Common myeloid progenitor, CD34-positive (primary cell): Measurements from ENCODE around the gene IFNG.
A peak's percentile ranks its signal among the peaks of the same experiment; 100 is the strongest.

Experiments used
- CTCF ChIA-PET: fragments of 350-600 bp; sonication (Branson Sonifier 250); formaldehyde crosslinking; loops from one replicate; lab custom pipeline; 2021; ENCODE audit warnings: antibody characterized with exemption; lab: Charles Lee
- POLR2A ChIA-PET: fragments of 350-600 bp; sonication (Branson Sonifier 250); formaldehyde crosslinking; loops from one replicate; lab custom pipeline; 2021; ENCODE audit warnings: antibody characterized with exemption; lab: Charles Lee
- DNase-seq, 3 donors: peaks; one replicate each; pipeline versions ENCODE4 v3.0.0 to v3.0.0-alpha.2; 2013
- H3K27ac ChIP-seq, 2 experiments: 1 replicate in 1 of 2; 2 replicates in 1 of 2; pipeline ENCODE4 v1.7.0; 2013; ENCODE audit warnings: inconsistent platforms in 2 of 2, low read length in 2 of 2, mild to moderate bottlenecking in 2 of 2, low read depth in 1 of 2, moderate library complexity in 1 of 2; ENCODE audit not compliant: severe bottlenecking in 2 of 2, insufficient read depth in 1 of 2, poor library complexity in 1 of 2
- H3K27me3 ChIP-seq, 5 experiments: replicated peaks in 2 of 5; 1 replicate in 3 of 5; 2 replicates in 2 of 5; pipeline versions ENCODE4 v1.6.1 to v1.7.0; 2013; ENCODE audit warnings: low read length in 4 of 5, mild to moderate bottlenecking in 2 of 5, moderate library complexity in 2 of 5, inconsistent platforms in 1 of 5; ENCODE audit not compliant: insufficient read depth in 5 of 5, control insufficient read depth in 4 of 5
- H3K36me3 ChIP-seq, 4 experiments: 1 replicate in 2 of 4; 2 replicates in 2 of 4; pipeline versions ENCODE4 v1.6.1 to v1.7.0; 2013; ENCODE audit warnings: low read length in 3 of 4, control low read depth in 1 of 4, mild to moderate bottlenecking in 1 of 4; ENCODE audit not compliant: control insufficient read depth in 4 of 4, insufficient read depth in 4 of 4
- H3K4me1 ChIP-seq, 4 experiments: 1 replicate in 3 of 4; 2 replicates in 1 of 4; pipeline versions ENCODE4 v1.6.1 to v1.7.1; 2013; ENCODE audit warnings: low read length in 3 of 4, mild to moderate bottlenecking in 3 of 4, control low read depth in 1 of 4, inconsistent platforms in 1 of 4, moderate library complexity in 1 of 4; ENCODE audit not compliant: control insufficient read depth in 4 of 4, insufficient read depth in 4 of 4; ENCODE audit errors: control extremely low read depth in 1 of 4
- H3K4me3 ChIP-seq, 7 experiments: 1 replicate in 4 of 7; 2 replicates in 3 of 7; pipeline versions ENCODE4 v1.5.1 to v1.7.0; 2013; ENCODE audit warnings: mild to moderate bottlenecking in 7 of 7, low read length in 6 of 7, moderate library complexity in 6 of 7, inconsistent platforms in 2 of 7, low read depth in 2 of 7, control low read depth in 1 of 7; ENCODE audit not compliant: insufficient read depth in 4 of 7, control insufficient read depth in 1 of 7; ENCODE audit errors: extremely low read depth in 1 of 7
- H3K9me3 ChIP-seq, 5 experiments: 1 replicate in 4 of 5; 2 replicates in 1 of 5; pipeline versions ENCODE4 v1.6.1 to v1.7.1; 2013; ENCODE audit warnings: low read length in 4 of 5, mild to moderate bottlenecking in 2 of 5, inconsistent platforms in 1 of 5, low read depth in 1 of 5, moderate library complexity in 1 of 5; ENCODE audit not compliant: control insufficient read depth in 4 of 5, insufficient read depth in 2 of 5; ENCODE audit errors: control extremely low read depth in 1 of 5
- WGBS: methylation state at CpG from one replicate; pipeline ENCODE4 v1.1.5; 2013; ENCODE audit not compliant: insufficient coverage; 5-methylcytosine and 5-hydroxymethylcytosine counted together

IFNG gene

GRCh38 chr12:68198507-68199086, 39.1 kb upstream of the IFNG start:
- Histone ChIP-seq H3K9me3 (no peaks in the 10 kb centered on the region), H3K4me3 (no peak overlapping the region), H3K27ac (no peak overlapping the region), H3K27me3 (peaks cover 0 to 2% (median 0%) of the 10 kb centered on the region in 5 experiments), H3K4me1 (peaks cover 0 to 9% (median 2%) of the 10 kb centered on the region in 4 experiments), H3K36me3 (no peaks in the 10 kb centered on the region)
- ChIA-PET CTCF (no interaction called here), POLR2A (no interaction called here)
- over 99% methylated on average over 8 of the region's 12 CpGs for WGBS
- DNase-seq: no peak

GRCh38 chr12:68190301-68190700, 30.8 kb upstream of the IFNG start:
- H3K4me1 ChIP-seq: no peaks in the 10 kb centered on the region
- no peak overlapping the region for H3K4me3 ChIP-seq
- ChIA-PET POLR2A (no interaction called here), CTCF (no interaction called here)
- H3K27me3 ChIP-seq: no peaks in the 10 kb centered on the region
- H3K36me3 ChIP-seq: no peaks in the 10 kb centered on the region
- peaks cover 0 to 2% (median 0%) of the 10 kb centered on the region in 5 experiments for H3K9me3 ChIP-seq
- no peak overlapping the region for H3K27ac ChIP-seq
- no peak for DNase-seq

- H3K4me1 ChIP-seq: no peaks in the 10 kb centered on the region
- CTCF ChIA-PET: no interaction called here
- POLR2A ChIA-PET: no interaction called here
- WGBS: 100% methylated on average over 1 of the region's 4 CpGs
- H3K36me3 ChIP-seq: no peaks in the 10 kb centered on the region
- no peaks in the 10 kb centered on the region for H3K27me3 ChIP-seq
- peaks cover 0 to 2% (median 0%) of the 10 kb centered on the region in 5 experiments for H3K9me3 ChIP-seq
- H3K27ac ChIP-seq: no peak overlapping the region
- no peak overlapping the region for H3K4me3 ChIP-seq
- DNase-seq: peak in 1 of 3 donors; percentile 7
Observed at GRCh38 chr12:68189821-68190242, 30.3 kb upstream of the IFNG start.

GRCh38 chr12:68185598-68185997, 26.1 kb upstream of the IFNG start:
- no peaks in the 10 kb centered on the region for H3K4me1 ChIP-seq
- H3K27me3 ChIP-seq: no peaks in the 10 kb centered on the region
- 90% methylated on average over 2 of the region's 3 CpGs for WGBS
- H3K27ac ChIP-seq: no peak overlapping the region
- H3K36me3 ChIP-seq: no peaks in the 10 kb centered on the region
- POLR2A ChIA-PET: no interaction called here
- DNase-seq: no peak
- no peak overlapping the region for H3K4me3 ChIP-seq
- CTCF ChIA-PET: no interaction called here
- peaks cover 0 to 2% (median 0%) of the 10 kb centered on the region in 5 experiments for H3K9me3 ChIP-seq

GRCh38 chr12:68180792-68181744, 21.5 kb upstream of the IFNG start:
- 94% methylated on average over 2 of the region's 3 CpGs for WGBS

GRCh38 chr12:68178774-68179439, 19.4 kb upstream of the IFNG start:
- CTCF ChIA-PET: no interaction called here
- H3K27ac ChIP-seq: no peak overlapping the region
- no peaks in the 10 kb centered on the region for H3K4me1 ChIP-seq

More at GRCh38 chr12:68180792-68181744, 21.5 kb upstream of the IFNG start:
- peak in 1 of 3 donors; percentile 10 for DNase-seq
- Histone ChIP-seq H3K4me3 (no peak overlapping the region), H3K9me3 (no peaks in the 10 kb centered on the region), H3K27me3 (no peaks in the 10 kb centered on the region), H3K27ac (no peak overlapping the region), H3K4me1 (no peaks in the 10 kb centered on the region), H3K36me3 (no peaks in the 10 kb centered on the region)
- POLR2A ChIA-PET: no interaction called here
- CTCF ChIA-PET: interaction anchor here (0.5 kb wide), 1 partner anchor 940 kb away, joined by 6 read pairs; no protein-coding TSS in a partner anchor

GRCh38 chr12:68178184-68178583, 18.6 kb upstream of the IFNG start:
- H3K27me3 ChIP-seq: no peaks in the 10 kb centered on the region
- H3K4me3 ChIP-seq: no peak overlapping the region
- CTCF ChIA-PET: no interaction called here
- H3K4me1 ChIP-seq: no peaks in the 10 kb centered on the region
- no peaks in the 10 kb centered on the region for H3K9me3 ChIP-seq
- POLR2A ChIA-PET: no interaction called here
- DNase-seq: no peak
- no peak overlapping the region for H3K27ac ChIP-seq
- no peaks in the 10 kb centered on the region for H3K36me3 ChIP-seq

More at GRCh38 chr12:68178774-68179439, 19.4 kb upstream of the IFNG start:
- WGBS: 79% methylated on average over 3 of the region's 3 CpGs
- POLR2A ChIA-PET: no interaction called here
- H3K36me3 ChIP-seq: no peaks in the 10 kb centered on the region
- no peak overlapping the region for H3K4me3 ChIP-seq
- H3K9me3 ChIP-seq: no peaks in the 10 kb centered on the region
- no peak for DNase-seq
- H3K27me3 ChIP-seq: no peaks in the 10 kb centered on the region
